HG03521 (cell line): ENCODE measurements around the gene PDZRN3.

Experiments
- ATAC-seq: cut with Tn5 transposase; IDR thresholded peaks from one replicate; pipeline ENCODE4 v1.9.1; 2021; ENCODE audit warnings: mild to moderate bottlenecking, moderate library complexity; ENCODE audit not compliant: unreplicated experiment

The PDZRN3 gene

GRCh38 chr3:73624821-73625665, at the start of gene PDZRN3:
Gene PDZRN3 (minus strand): TSS chr3:73624941.
- no peak for ATAC-seq

GRCh38 chr3:73674280-73674679, 49.5 kb upstream of the PDZRN3 start:
- no peak for ATAC-seq

GRCh38 chr3:73669260-73669659, 44.5 kb upstream of the PDZRN3 start:
- ATAC-seq: no peak

GRCh38 chr3:73668391-73668790, 43.6 kb upstream of the PDZRN3 start:
- no peak for ATAC-seq

GRCh38 chr3:73667889-73668288, 43.1 kb upstream of the PDZRN3 start:
- no peak for ATAC-seq

GRCh38 chr3:73665286-73665685, 40.5 kb upstream of the PDZRN3 start:
- ATAC-seq: no peak

GRCh38 chr3:73664389-73664788, 39.6 kb upstream of the PDZRN3 start:
- no peak for ATAC-seq

GRCh38 chr3:73663495-73663894, 38.8 kb upstream of the PDZRN3 start:
- no peak for ATAC-seq

GRCh38 chr3:73661265-73661664, 36.5 kb upstream of the PDZRN3 start:
- no peak for ATAC-seq

- no peak for ATAC-seq
Observed at GRCh38 chr3:73658227-73658626, 33.5 kb upstream of the PDZRN3 start.

- ATAC-seq: no peak
Observed at GRCh38 chr3:73657186-73657585, 32.4 kb upstream of the PDZRN3 start.

- no peak for ATAC-seq
Observed at GRCh38 chr3:73656241-73656890, 31.6 kb upstream of the PDZRN3 start.

GRCh38 chr3:73655197-73655596, 30.5 kb upstream of the PDZRN3 start:
- ATAC-seq: no peak

- ATAC-seq: no peak
Observed at GRCh38 chr3:73653877-73654276, 29.1 kb upstream of the PDZRN3 start.

- ATAC-seq: no peak
Observed at GRCh38 chr3:73653351-73653750, 28.6 kb upstream of the PDZRN3 start.

GRCh38 chr3:73652896-73653295, 28.2 kb upstream of the PDZRN3 start:
- no peak for ATAC-seq

- ATAC-seq: no peak
Observed at GRCh38 chr3:73637042-73637441, 12.3 kb upstream of the PDZRN3 start.

- no peak for ATAC-seq
Observed at GRCh38 chr3:73635254-73635653, 10.5 kb upstream of the PDZRN3 start.

GRCh38 chr3:73633916-73634344, 9.2 kb upstream of the PDZRN3 start:
- ATAC-seq: no peak

- no peak for ATAC-seq
Observed at GRCh38 chr3:73633453-73633852, 8.7 kb upstream of the PDZRN3 start.

- ATAC-seq: no peak
Observed at GRCh38 chr3:73626106-73626505, 1.4 kb upstream of the PDZRN3 start.
